Trophoblast cell (in vitro differentiated cells and primary cell): ENCODE measurements around the gene SLC12A9.

Experiments used
- DNase-seq, 2 donors: peaks; one replicate each; pipeline ENCODE4 v3.0.0-alpha.2; 2016
- H2AFZ ChIP-seq: 2 replicates; pipeline ENCODE4 v1.6.1; 2013; ENCODE audit warnings: low read length, moderate library complexity, mild to moderate bottlenecking; ENCODE audit not compliant: insufficient read depth, poor library complexity
- H2AK5ac ChIP-seq: 2 replicates; pipeline ENCODE4 v1.6.1; 2013; ENCODE audit warnings: mild to moderate bottlenecking, low read length
- H2BK120ac ChIP-seq: 2 replicates; pipeline ENCODE4 v1.6.1; 2013; ENCODE audit warnings: low read length, mild to moderate bottlenecking, moderate library complexity; ENCODE audit not compliant: insufficient read depth, poor library complexity
- H2BK12ac ChIP-seq: 2 replicates; pipeline ENCODE4 v1.6.1; 2013; ENCODE audit warnings: mild to moderate bottlenecking, low read length, moderate library complexity
- H2BK5ac ChIP-seq: 2 replicates; pipeline ENCODE4 v1.6.1; 2013; ENCODE audit warnings: low read length, low read depth, moderate library complexity, mild to moderate bottlenecking; ENCODE audit not compliant: poor library complexity
- H3K14ac ChIP-seq: 2 replicates; pipeline ENCODE4 v1.6.1; 2013; ENCODE audit warnings: mild to moderate bottlenecking, low read length
- H3K18ac ChIP-seq: 2 replicates; pipeline ENCODE4 v1.6.1; 2013; ENCODE audit warnings: mild to moderate bottlenecking, low read length
- H3K23ac ChIP-seq: 2 replicates; pipeline ENCODE4 v1.6.1; 2013; ENCODE audit warnings: low read length
- H3K27ac ChIP-seq: 2 replicates; pipeline ENCODE4 v1.5.1; 2013; ENCODE audit warnings: low read depth, mild to moderate bottlenecking, inconsistent platforms, low read length, moderate library complexity
- H3K27me3 ChIP-seq: 2 replicates; pipeline ENCODE4 v1.6.1; 2013; ENCODE audit warnings: inconsistent platforms, mild to moderate bottlenecking, low read length, moderate library complexity; ENCODE audit not compliant: insufficient read depth
- H3K36me3 ChIP-seq, 2 experiments: 1 replicate in 1 of 2; 2 replicates in 1 of 2; pipeline ENCODE4 v1.6.1; 2013; ENCODE audit warnings: low read length in 2 of 2, mild to moderate bottlenecking in 2 of 2, moderate library complexity in 1 of 2; ENCODE audit not compliant: insufficient read depth in 2 of 2, control insufficient read depth in 1 of 2
- H3K4ac ChIP-seq: 2 replicates; pipeline ENCODE4 v1.6.1; 2013; ENCODE audit warnings: low read depth, mild to moderate bottlenecking, low read length, moderate library complexity
- H3K4me1 ChIP-seq, 2 experiments: 1 replicate in 1 of 2; 2 replicates in 1 of 2; pipeline ENCODE4 v1.6.1; 2013; ENCODE audit warnings: low read length in 2 of 2, mild to moderate bottlenecking in 2 of 2, moderate library complexity in 1 of 2; ENCODE audit not compliant: insufficient read depth in 2 of 2, control insufficient read depth in 1 of 2
- H3K4me2 ChIP-seq: 2 replicates; pipeline ENCODE4 v1.6.1; 2013; ENCODE audit warnings: inconsistent platforms, mild to moderate bottlenecking, low read length, moderate library complexity
- H3K4me3 ChIP-seq: 2 replicates; pipeline ENCODE4 v1.5.1; 2013; ENCODE audit warnings: mild to moderate bottlenecking, low read depth, low read length, inconsistent platforms
- H3K79me1 ChIP-seq: one replicate; pipeline ENCODE4 v1.6.1; 2013; ENCODE audit warnings: low read length
- H3K79me2 ChIP-seq: 2 replicates; pipeline ENCODE4 v1.6.1; 2013; ENCODE audit warnings: low read length, mild to moderate bottlenecking; ENCODE audit not compliant: control insufficient read depth, insufficient read depth, poor library complexity
- H3K9ac ChIP-seq: 2 replicates; pipeline ENCODE4 v1.6.1; 2013; ENCODE audit warnings: mild to moderate bottlenecking, low read length
- H3K9me3 ChIP-seq: 2 replicates; pipeline ENCODE4 v1.6.1; 2013; ENCODE audit warnings: low read depth, mild to moderate bottlenecking, control low read depth, inconsistent platforms, low read length; ENCODE audit not compliant: insufficient read depth
- H4K12ac ChIP-seq: 2 replicates; pipeline ENCODE4 v1.6.1; 2013; ENCODE audit warnings: low read depth, mild to moderate bottlenecking, low read length, moderate library complexity
- H4K8ac ChIP-seq: 2 replicates; pipeline ENCODE4 v1.6.1; 2013; ENCODE audit warnings: low read depth, mild to moderate bottlenecking, low read length, moderate library complexity
- H4K91ac ChIP-seq: one replicate; pipeline ENCODE4 v1.6.1; 2013; ENCODE audit warnings: low read depth, mild to moderate bottlenecking, low read length, moderate library complexity
- WGBS: extraction: QIAGEN DNeasy Blood & Tissue Kit; methylation state at CpG from one replicate; pipeline ENCODE4 v1.1.7; 2013; ENCODE audit warnings: missing lambda C conversion rate; ENCODE audit not compliant: insufficient read length, insufficient coverage; ENCODE audit errors: extremely low coverage; 5-methylcytosine and 5-hydroxymethylcytosine counted together

Gene SLC12A9

DNA sequence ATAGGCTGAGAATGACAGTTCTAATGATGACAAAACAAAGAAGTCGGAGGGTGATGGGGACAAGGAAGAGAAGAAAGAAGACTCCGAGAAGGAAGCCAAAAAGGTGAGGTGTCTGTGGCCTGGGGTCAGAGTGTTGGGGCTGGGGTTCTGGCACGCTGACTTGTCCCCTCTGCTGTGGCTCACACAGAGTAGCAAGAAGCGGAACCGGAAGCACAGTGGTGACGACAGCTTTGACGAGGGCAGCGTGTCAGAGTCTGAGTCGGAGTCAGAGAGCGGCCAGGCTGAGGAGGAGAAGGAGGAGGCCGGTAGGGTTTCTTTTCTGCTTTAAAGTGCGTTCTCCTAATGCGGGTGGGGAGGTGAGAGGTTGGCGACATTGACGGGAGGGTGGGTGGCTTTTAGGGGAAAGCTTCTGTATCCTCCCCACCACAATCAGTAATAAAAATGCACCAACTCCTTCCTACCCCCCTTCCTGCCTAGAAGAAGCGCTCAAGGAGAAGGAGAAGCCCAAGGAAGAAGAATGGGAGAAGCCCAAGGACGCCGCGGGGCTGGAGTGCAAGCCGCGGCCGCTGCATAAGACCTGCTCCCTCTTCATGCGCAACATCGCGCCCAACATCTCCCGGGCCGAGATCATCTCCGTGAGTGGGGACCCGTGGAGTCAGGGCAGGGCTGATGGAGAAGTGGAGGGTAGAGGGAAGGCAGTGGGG, 32.4 kb downstream of the SLC12A9 start:
- H3K18ac ChIP-seq, result no peak overlapping the region
- H3K79me2 ChIP-seq, result peaks cover 9% of the 10 kb centered on the region
- H2BK120ac ChIP-seq, result no peak overlapping the region
- H4K12ac ChIP-seq, result no peak overlapping the region
- H3K9me3 ChIP-seq, result no peaks in the 10 kb centered on the region
- no peak overlapping the region for H3K4me3 ChIP-seq
- H3K4me2 ChIP-seq, result no peak overlapping the region
- no peak for DNase-seq
- peaks cover 0 to 8% of the 10 kb centered on the region in 2 experiments for H3K4me1 ChIP-seq
- H3K79me1 ChIP-seq, result peaks cover 7% of the 10 kb centered on the region
- H3K27me3 ChIP-seq, result no peaks in the 10 kb centered on the region
- H3K27ac ChIP-seq, result no peak overlapping the region
- H3K23ac ChIP-seq, result no peak overlapping the region
- H3K36me3 ChIP-seq, result peaks cover 82 to 86% of the 10 kb centered on the region in 2 experiments
- H2BK12ac ChIP-seq, result no peak overlapping the region
- no peak overlapping the region for H3K9ac ChIP-seq
- no peak overlapping the region for H3K4ac ChIP-seq
- H2AFZ ChIP-seq, result no peak overlapping the region
- no peak overlapping the region for H3K14ac ChIP-seq
- no peak overlapping the region for H2AK5ac ChIP-seq
- H2BK5ac ChIP-seq, result no peak overlapping the region
- no peak overlapping the region for H4K8ac ChIP-seq
- H4K91ac ChIP-seq, result no peak overlapping the region
- no CpG with 5 or more reads among the region's 29 CpGs for WGBS

DNA sequence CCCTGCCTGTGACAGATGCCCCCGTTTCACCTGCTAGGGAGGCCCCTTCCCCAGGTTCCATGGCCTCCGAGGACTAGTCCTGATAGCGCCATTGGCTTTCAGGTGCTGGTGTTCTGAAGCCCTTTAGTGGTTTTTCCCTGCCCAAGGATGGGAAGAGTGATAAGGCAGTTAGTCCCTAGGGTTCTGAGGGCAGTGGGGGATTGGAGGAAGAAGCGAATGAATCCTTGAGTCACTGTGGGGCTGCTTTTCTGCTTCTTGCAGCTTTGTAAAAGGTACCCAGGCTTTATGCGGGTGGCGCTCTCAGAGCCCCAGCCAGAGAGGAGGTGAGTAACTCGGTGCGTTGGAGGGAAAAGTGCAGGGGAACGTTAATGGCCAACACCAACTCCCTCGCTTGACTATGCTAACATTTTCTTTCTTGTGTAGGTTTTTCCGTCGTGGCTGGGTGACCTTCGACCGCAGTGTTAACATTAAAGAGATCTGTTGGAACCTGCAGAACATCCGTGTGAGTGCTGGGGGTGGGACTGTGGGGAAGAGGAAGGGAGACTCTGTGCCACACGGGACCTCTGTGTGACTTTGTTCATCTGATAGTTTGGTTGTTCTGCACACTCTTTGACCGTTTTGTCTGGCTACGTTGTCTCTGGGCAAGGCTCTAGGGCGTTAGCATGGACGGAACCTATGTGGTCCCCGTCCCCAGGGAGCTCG, 33.1 kb downstream of the SLC12A9 start:
- H3K23ac ChIP-seq, result no peak overlapping the region
- H3K4ac ChIP-seq, result no peak overlapping the region
- H2BK120ac ChIP-seq, result no peak overlapping the region
- H2BK12ac ChIP-seq, result no peak overlapping the region
- H3K18ac ChIP-seq, result no peak overlapping the region
- H3K27me3 ChIP-seq, result no peaks in the 10 kb centered on the region
- no peak overlapping the region for H3K14ac ChIP-seq
- H3K4me3 ChIP-seq, result no peak overlapping the region
- peaks cover 11% of the 10 kb centered on the region for H3K79me2 ChIP-seq
- H3K4me2 ChIP-seq, result no peak overlapping the region
- no peak overlapping the region for H4K8ac ChIP-seq
- no peak for DNase-seq
- peaks cover 77 to 81% of the 10 kb centered on the region in 2 experiments for H3K36me3 ChIP-seq
- H3K4me1 ChIP-seq, result peaks cover 0 to 8% of the 10 kb centered on the region in 2 experiments
- H2AFZ ChIP-seq, result no peak overlapping the region
- H4K91ac ChIP-seq, result no peak overlapping the region
- H3K79me1 ChIP-seq, result peaks cover 12% of the 10 kb centered on the region
- WGBS, result no CpG with 5 or more reads among the region's 22 CpGs
- no peak overlapping the region for H3K27ac ChIP-seq
- H3K9me3 ChIP-seq, result no peaks in the 10 kb centered on the region
- no peak overlapping the region for H2AK5ac ChIP-seq
- H4K12ac ChIP-seq, result no peak overlapping the region
- no peak overlapping the region for H2BK5ac ChIP-seq
- no peak overlapping the region for H3K9ac ChIP-seq

DNA sequence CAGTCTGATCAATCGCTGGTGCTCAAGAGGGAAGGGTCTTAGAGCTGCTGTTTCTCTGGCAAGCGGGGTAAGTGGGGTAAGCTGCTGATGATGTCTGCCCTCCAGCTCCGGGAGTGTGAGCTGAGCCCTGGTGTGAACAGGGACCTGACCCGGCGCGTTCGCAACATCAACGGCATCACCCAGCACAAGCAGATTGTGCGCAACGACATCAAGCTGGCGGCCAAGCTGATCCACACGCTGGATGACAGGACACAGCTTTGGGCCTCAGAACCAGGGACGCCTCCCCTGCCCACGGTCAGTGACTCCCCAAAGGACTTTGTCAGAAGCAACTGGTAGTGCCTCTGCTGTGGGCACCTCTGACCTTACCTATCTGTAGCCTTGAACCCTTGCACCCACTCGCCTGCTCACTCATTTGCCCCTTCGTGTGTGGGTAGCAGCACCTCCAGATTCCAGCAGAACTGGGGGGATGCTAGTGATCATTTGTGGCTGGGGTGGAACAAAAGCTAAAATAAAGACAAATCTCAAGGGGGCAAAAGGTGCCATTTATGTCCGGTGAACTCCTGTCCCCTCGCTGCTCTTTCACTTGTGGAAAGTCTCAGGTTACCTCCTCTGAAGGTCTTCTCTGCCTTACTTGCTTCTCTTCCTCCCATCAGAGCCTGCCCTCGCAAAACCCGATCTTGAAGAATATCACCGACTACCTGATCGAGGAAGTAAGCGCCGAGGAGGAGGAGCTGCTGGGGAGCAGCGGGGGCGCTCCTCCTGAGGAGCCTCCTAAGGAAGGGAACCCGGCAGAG, 33.8 kb downstream of the SLC12A9 start:
- DNase-seq, result no peak
- H3K14ac ChIP-seq, result no peak overlapping the region
- H3K4me2 ChIP-seq, result no peak overlapping the region
- no peak overlapping the region for H4K91ac ChIP-seq
- no peak overlapping the region for H3K4ac ChIP-seq
- no peak overlapping the region for H3K9ac ChIP-seq
- no peak overlapping the region for H3K18ac ChIP-seq
- no peak overlapping the region for H2AK5ac ChIP-seq
- WGBS, result no CpG with 5 or more reads among the region's 27 CpGs
- H3K79me1 ChIP-seq, result peaks cover 20% of the 10 kb centered on the region
- H3K27me3 ChIP-seq, result no peaks in the 10 kb centered on the region
- no peak overlapping the region for H2BK12ac ChIP-seq
- H2BK5ac ChIP-seq, result no peak overlapping the region
- no peak overlapping the region for H2AFZ ChIP-seq
- H3K27ac ChIP-seq, result no peak overlapping the region
- H2BK120ac ChIP-seq, result no peak overlapping the region
- no peak overlapping the region for H4K12ac ChIP-seq
- H3K36me3 ChIP-seq, result peaks cover 72 to 75% of the 10 kb centered on the region in 2 experiments
- H3K4me1 ChIP-seq, result peaks cover 7 to 16% of the 10 kb centered on the region in 2 experiments
- H3K9me3 ChIP-seq, result no peaks in the 10 kb centered on the region
- no peak overlapping the region for H3K4me3 ChIP-seq
- H4K8ac ChIP-seq, result no peak overlapping the region
- no peak overlapping the region for H3K23ac ChIP-seq
- H3K79me2 ChIP-seq, result peaks cover 17% of the 10 kb centered on the region

DNA sequence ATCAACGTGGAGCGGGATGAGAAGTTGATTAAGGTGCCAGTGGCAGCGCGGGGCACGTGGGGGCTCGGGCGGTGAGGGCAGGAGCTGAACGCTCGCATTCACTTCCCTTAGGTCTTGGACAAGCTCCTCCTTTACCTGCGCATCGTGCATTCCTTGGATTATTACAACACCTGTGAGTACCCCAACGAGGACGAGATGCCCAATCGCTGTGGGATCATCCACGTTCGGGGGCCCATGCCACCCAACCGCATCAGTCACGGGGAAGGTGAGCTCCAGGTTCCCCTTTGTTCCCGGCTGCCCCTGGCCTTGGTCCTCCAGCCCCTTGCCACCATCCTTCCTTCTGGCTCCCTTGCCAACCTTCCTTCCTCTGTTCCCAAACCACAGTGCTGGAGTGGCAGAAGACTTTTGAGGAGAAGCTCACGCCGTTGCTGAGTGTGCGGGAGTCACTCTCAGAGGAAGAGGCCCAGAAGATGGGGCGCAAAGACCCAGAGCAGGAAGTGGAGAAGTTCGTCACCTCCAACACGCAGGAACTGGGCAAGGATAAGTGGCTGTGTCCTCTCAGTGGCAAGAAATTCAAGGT, 34.5 kb downstream of the SLC12A9 start:
- H4K12ac ChIP-seq, result no peak overlapping the region
- H2BK12ac ChIP-seq, result no peak overlapping the region
- no peaks in the 10 kb centered on the region for H3K27me3 ChIP-seq
- H2AFZ ChIP-seq, result no peak overlapping the region
- H3K27ac ChIP-seq, result no peak overlapping the region
- no CpG with 5 or more reads among the region's 25 CpGs for WGBS
- H2AK5ac ChIP-seq, result no peak overlapping the region
- no peak overlapping the region for H4K91ac ChIP-seq
- no peak overlapping the region for H4K8ac ChIP-seq
- H3K36me3 ChIP-seq, result peaks cover 67 to 68% of the 10 kb centered on the region in 2 experiments
- H3K9ac ChIP-seq, result no peak overlapping the region
- H2BK5ac ChIP-seq, result no peak overlapping the region
- H3K79me2 ChIP-seq, result peaks cover 17% of the 10 kb centered on the region
- H3K18ac ChIP-seq, result no peak overlapping the region
- H3K4me1 ChIP-seq, result peaks cover 10 to 21% of the 10 kb centered on the region in 2 experiments
- no peaks in the 10 kb centered on the region for H3K9me3 ChIP-seq
- no peak overlapping the region for H2BK120ac ChIP-seq
- no peak overlapping the region for H3K23ac ChIP-seq
- no peak overlapping the region for H3K4me2 ChIP-seq
- H3K4ac ChIP-seq, result no peak overlapping the region
- H3K4me3 ChIP-seq, result no peak overlapping the region
- H3K79me1 ChIP-seq, result peaks cover 23% of the 10 kb centered on the region
- no peak for DNase-seq
- H3K14ac ChIP-seq, result no peak overlapping the region
